Iris pigment epithelial cell (primary cell): ENCODE results near the gene MTAP.

Experiments
- DNase-seq: peaks from one replicate; pipeline ENCODE4 v3.0.0-alpha.2; 2011; ENCODE audit warnings: low read depth

Gene MTAP

DNA sequence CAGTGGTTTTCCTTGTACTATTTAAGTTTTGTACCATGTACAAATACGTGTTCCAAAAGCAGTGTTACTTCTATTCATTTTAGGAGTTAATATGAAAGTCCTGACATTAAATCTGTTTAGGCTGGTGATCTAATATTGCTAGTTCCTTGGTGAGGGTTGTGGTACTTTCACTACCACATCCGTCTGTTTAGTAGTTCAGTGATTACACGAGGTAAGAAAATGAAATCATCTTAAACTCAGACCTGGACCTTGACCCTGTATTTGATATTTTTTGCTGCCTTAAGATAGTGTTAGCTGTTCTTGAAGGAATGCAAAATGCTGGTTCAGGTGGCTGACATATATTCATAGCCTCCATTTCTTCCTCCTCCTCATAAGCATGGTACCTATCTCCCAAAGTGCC lies 50.3 kb downstream of the MTAP start:
- no peak for DNase-seq

DNA sequence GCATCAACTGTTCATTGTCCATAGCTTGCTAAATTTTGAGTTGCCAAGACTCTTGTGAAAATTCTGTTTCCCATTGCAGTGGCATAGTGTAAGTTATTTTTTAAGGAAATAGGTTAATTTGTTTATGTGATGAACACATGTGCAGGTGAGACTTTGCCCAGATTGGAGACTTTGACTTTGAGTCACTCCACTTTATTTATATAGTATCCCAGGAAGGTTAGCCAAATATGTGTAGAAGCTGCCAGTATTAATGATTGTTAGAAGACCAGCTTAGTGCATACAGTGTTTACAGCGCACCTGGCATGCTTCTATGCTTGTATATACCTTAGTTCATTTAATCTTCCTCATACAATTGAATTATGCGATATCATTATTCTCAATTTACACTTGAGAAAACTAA lies 51.0 kb downstream of the MTAP start:
- DNase-seq, result no peak

DNA sequence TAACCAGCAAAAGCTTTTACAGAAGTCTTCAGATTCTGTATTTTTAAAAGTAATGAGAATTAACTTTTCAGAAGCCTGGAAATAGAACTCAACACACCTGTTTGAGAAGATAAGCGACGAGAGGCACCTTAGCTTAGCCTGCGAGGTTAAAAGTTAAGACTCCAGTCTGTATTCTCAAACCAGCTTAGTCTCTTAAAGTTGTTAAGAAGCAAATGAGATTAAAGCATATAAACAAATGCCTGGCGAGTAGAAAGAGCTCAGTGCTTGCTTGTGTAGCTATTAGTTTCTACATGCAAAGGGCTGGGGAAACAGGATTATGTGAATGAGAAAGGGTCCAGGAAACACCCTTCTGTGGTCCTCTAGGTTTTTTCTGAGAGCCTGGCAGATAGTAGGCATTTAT lies 51.7 kb downstream of the MTAP start:
- no peak for DNase-seq

DNA sequence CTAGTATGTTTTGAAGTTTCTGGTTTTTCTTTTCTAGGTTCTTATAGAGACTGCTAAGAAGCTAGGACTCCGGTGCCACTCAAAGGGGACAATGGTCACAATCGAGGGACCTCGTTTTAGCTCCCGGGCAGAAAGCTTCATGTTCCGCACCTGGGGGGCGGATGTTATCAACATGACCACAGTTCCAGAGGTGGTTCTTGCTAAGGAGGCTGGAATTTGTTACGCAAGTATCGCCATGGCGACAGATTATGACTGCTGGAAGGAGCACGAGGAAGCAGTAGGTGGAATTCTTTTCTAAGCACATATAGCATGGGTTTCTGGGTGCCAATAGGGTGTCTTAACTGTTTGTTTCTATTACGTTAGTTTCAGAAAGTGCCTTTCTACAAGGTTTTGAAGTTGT lies 52.2 kb downstream of the MTAP start:
- DNase-seq, result peak; percentile 97

DNA sequence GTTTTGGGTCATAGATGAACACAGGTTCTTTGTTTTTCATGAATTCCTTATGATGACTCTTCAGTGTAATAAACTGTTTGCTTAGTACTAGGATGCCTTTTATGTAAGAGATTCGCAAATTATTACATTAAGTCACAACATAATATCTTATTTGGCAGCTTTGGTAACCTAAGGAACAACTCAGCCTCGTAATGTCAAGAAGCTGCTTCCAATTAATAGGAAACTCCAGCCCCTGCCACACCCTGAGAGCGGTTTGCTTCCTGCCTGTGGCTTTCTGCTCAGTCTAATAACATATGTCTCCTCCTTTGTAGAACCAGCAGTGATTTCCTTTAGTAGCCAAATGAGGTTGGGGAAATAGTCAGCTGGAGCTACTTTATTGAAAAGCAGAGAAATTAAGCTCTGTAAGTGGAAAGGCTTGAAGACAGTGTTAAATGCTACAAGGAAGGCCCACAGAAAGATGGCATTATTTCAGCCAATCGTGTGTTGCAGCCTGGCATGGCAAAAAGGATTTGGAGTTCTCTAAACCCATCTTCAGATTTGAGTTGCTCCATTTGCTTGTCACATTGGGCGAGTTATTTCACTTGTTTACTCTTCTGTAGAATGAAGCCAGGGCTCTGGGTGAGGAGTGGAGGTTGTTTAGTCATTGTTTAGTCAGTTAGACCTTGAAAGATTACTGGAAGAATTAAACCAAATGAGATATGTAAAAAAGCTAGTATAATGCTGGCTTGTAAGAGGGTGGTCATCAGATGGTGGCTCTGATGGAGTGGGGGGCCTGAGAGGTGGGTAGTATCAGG lies 54.1 kb downstream of the MTAP start:
- peak; percentile 84 for DNase-seq

DNA sequence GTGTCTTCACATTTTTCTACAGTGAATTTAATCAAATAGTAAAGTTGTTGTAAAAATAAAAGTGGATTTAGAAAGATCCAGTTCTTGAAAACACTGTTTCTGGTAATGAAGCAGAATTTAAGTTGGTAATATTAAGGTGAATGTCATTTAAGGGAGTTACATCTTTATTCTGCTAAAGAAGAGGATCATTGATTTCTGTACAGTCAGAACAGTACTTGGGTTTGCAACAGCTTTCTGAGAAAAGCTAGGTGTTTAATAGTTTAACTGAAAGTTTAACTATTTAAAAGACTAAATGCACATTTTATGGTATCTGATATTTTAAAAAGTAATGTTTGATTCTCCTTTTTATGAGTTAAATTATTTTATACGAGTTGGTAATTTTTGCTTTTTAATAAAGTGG lies 60.4 kb downstream of the MTAP start:
- DNase-seq, result no peak

DNA sequence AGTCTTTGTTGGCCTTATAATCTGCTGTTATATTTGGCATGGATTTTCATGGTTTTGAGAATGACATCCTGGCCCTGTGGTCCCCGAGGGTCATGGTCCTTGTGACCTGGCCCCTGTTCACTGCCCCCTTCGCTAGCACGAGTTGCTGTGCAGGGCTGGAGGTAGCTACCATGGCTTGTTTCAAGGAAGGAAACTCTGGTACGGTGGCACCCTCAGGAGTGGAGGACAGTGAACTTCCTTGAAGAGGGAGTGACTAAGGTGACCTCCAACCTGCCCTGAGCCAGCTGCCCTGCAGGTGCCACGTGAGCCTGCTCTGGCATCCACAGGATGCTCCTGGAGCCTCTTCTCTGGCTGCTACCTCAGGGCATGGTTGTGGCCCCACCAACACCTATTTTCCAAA lies 62.1 kb downstream of the MTAP start:
- DNase-seq, result no peak

DNA sequence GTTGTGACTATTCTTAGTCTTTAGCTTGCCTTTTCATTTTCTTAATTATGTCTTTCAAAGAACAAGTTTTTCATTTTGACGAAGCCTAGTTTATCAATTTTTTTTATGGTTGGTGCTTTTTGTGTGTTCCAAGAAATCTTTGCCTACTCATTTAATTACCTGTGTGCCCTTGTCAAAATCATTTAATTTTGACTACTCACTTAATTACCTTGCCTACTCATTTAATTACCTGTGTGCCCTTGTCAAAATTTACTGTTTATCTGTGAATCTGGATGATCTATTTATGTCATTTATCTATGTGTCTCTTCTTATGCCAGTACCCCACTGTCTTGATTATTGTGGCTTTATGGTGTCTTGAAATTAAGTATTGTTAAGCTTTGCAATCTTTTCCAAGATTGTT lies 63.9 kb downstream of the MTAP start:
- no peak for DNase-seq

DNA sequence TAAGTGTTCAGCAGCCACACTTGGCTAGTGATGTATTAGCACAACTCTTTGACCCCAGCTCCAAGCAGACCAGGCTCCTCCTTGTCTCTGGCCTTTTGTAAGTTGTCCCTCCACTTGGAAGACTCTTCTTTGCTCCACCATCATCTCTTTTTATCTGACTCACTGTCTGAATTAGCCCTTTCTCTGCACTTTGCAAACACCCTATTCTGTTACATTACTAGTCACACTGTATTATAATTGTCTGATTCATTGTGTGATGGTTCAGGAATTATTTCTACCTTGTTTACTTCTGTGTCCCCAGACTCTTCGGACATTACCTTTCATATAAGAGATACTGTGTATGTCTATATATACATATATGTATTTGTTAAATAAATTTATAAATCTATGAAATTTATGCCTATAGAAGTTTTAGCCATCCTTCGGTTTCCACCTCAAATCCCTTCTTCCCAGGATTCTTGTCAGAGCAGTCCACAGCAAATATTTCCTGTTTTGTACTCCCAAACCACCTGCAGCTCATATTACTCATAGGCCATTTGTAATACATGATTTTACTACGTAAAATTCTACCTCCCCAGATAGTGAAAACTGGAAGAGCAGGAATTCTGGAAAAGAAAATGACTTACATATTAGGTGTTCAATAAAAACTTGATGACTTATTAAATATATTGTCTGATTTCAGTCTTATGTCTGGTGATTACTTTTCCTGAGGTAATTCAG lies 69.0 kb downstream of the MTAP start:
- no peak for DNase-seq

DNA sequence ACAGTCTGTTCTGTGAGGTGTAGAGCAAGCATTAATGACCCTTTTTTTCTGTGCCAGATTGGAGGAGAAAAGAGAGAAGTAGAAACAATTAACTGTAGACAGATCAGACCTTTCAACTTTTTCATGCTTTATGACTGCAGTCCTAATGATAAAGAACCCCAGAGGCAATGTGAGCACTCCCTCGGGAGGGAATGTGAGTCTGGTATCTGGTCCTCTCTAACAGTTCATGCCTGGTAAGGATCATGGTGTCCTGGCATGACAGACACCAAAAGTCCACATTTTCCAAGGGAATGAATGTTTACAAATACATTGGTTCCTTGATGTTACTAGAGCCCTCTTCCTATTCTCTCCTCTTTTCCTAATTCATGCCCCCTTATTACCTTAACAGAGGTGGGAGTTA lies 70.3 kb downstream of the MTAP start:
- DNase-seq, result no peak

DNA sequence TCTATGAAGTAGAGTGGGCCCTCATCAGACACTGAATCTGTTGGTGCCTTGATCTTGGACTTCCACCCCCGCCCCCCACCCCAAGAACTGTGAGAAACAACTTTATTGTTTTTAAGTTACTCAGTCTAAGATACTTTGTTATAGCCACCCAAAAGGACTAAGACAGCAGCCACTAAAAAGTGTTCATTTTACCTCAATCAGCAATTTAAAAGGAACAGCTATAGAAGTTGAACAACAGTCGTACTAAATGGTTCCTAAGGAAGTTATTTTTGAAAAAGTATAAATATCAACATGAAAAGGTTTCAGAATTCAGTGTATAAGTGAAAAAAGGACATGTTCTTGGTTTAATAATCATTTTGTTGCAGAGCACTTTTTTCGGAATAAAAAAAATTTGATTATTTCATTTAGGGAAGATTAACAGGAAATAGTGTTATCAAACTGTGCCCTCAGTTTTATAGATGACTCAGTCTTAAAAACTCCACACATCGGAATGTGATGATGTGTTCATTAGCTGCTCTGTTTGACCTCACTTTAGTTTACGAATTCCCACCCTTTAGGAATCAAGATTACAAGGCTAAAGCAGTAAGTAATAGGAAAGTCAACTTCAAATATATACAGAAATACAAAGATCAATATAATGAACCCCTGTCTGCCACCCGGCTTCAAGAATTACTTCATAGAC lies 71.2 kb downstream of the MTAP start:
- peak; percentile 87 for DNase-seq

DNA sequence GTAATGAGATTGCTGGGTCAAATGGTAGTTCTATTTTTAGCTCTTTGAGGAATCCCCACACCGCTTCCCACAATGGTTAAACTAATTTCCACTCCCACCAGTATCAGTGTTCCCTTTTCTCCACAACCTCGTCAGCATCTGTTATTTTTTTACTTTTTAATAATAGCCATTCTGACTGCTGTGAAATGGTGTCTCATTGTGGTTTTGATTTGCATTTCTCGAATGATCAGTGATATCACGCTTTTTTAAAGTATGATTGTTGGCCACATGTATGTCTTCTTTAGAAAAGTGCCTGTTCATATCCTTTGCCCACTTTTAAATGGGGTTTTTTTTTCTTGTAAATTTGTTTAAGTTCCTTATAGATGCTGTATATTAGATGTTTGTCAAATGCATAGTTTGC lies 73.5 kb downstream of the MTAP start:
- DNase-seq, result no peak

DNA sequence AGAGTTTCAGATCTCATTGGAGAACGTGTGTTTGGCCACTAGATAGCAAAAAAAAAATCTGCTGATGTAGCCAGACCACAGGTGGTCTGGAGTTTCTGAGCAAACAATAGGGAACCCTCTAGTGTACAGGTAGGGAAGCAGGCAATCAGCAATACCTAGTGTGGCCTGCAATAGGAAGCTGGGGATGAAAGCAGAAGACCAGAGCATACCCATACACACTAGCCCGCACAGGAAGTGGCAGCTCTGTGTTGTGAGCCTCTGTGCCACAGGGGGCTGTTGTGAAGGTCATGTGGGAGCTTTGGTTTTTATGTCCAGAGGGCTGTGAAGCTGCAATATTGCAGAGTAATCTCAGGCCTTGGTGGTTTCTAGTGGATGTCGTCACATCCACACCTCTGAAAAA lies 81.2 kb downstream of the MTAP start:
- DNase-seq, result no peak

DNA sequence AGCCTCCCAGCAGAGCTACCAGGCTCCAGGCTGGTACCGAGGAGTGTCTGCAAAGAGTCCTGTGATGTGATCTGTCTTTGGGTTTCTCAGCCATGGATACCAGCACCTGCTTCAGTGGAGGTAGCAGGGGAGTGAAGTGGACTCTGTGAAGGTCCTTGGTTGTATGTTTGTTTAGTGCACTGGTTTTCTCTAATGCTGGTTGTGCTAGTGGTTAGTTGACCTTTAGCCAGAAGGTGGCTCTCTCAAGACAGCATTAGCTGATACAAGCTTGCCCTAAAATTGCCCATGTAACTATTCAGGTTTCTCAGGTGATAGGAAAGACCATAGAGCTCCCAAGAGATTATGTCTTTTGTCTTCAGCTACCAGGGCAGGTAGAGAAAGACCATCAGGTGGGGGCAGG lies 87.2 kb downstream of the MTAP start:
- no peak for DNase-seq

DNA sequence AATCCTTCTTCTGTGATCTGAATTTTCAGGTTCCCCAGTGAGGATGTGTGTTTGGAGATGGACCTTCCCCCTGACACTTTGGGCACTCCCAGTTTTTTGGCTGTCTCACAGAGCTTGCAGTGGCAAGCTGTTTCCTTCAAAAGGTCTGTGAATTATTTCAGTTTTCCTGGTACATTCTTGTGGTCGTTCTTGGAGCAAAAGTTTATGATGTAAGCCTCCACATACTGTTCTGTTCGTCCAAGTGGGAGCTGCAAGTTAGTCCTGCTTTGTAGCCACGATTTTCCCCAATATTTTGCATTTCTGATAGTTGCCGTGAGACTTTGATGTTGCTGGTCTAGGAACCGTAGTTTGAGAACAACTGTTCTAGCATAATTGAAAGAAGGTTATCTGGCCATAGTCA lies 88.3 kb downstream of the MTAP start:
- no peak for DNase-seq

DNA sequence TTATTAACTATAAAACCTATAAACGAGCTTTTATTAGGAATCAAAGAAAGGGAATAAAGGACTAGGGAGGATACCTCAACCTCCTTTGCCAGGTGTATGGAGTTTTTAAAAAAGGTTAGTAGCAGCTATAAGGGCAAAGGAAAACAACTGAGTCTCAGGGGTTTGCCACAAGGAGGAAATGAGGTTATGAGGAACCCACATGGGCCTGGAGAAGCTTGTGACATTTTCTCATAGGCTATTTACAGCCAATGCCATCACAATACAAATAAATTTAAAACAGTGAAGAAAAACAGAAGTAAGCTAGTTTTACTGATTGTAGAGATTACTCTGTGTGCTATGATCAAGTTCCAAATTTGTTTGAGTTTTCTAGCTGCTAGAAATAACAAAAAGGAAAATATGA lies 99.1 kb downstream of the MTAP start:
- no peak for DNase-seq

DNA sequence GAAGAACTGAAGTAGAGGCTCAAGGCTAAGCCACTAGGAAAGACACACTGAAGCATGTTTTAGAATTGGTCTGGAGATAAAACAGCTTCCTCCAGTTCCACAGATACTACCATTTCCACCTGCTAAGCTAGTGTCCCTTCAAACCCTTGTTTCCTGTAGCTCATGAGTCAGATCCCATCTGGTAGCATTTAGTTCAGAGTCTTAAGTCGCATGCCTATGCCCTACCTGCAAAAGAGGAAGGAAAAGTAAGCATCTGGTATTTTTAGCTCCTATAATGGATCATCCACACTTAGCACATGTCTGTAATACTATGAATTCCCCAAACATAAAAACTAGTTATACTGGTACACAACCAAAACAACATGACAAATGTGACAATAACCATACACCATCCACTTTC lies 99.7 kb downstream of the MTAP start:
- peak; percentile 16 for DNase-seq

DNA sequence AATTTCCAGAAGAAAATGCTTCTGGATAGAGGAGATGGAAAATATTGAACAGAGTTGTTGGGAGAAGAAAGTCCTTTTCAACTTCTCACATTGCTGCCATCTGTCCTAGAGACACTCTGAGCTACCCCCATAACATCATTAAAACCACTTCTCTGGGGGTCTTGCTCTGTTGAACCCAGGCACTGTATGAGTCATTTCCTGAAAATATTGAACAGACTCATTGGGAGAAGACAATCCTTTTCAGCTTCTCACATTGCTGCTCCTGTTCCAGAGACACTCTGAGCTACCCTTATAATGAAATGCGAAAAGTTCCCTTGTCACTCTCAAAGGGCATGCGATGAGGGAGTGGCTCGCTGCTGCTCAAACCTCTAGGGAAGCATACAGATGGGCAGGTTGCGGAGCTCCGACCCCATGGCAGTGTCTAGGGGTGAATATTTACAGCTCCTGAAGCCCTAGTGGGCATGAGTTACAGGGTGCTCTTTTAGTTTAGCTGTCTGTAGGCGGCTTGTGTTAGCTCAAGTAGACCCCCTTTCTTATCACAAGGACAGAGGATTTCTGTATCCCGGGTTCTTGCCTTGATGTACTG lies 101.0 kb downstream of the MTAP start:
- no peak for DNase-seq

DNA sequence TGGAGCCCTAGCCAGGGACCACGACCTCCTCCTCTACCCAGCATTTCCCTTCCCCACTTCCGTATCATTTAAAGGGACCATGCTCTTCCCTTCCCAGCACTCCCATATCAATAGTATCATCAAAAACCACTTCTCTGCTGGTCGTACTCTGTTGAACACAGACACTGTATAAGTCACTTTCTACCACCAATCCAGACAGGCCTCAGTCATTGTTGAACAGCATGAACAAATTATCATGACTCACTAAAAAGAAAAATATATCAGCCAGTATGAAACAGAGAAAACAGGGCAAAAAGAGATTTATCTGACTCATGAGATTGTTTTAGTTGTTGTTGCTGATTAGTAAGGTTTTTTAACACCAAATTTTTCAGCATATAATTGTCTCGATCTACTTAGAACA lies 101.9 kb downstream of the MTAP start:
- peak; percentile 85 for DNase-seq

DNA sequence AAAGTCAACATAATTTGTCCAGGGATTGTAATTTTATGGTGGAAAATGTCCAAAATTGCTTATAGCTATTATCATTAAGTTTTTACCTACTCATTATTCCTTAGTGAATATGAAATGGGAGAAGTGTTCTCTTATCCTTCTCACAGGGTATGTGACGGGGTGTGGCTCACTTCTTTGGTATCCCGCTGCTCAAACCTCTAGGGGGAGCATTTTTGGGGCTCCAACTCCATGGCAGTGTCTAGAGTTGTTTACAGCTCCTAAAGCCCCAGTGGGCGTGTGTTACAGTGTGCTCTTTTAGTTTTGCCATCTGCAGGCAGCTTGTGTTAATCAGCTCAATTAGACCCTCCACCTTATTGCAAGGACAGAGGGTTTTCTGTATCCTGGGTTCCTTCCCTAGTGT lies 102.3 kb downstream of the MTAP start:
- DNase-seq, result peak; percentile 62

DNA sequence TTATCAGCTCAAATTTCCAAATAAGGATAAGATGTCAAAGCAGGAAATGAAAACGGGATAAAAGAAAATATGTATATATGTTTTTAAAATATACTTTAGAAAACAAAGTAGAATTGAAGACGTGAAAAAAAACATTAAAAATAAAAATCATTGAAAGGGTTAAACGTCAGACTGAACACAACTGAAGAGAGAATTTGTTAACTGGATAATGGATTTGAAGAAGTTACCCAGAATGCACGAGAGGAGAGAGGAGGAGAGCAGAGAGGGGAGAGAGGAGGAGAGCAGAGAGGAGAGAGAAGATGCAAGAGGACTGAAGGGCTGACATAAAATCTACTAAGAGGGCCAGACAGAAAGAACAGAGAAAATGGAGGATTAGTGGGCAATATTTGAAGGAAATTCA lies 103.8 kb downstream of the MTAP start:
- DNase-seq, result no peak

DNA sequence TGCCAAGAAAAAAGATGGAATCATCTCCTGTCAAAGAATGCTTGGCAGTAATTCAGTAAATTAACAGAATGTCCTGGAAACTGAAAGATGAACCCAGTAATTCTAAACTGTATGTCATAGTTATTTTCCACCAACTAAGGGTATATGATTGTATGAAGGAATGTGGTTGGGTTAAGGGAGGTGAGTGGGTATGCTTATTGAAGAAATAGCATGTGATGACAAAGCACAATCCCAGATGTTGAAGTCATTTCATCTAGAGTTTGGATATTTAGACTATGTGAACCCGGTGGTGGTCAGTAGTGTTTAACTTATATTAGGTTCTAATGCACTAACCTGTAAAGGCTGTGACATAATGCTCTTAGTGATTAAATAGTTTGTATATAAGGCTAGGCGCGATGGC lies 104.4 kb downstream of the MTAP start:
- DNase-seq, result peak; percentile 94
